HepG2 (cell line): ENCODE results near the gene MINDY1. TPM values are rescaled to one million over a fixed set of nuclear protein-coding genes. Genes with fewer than 3 reads are reported as not detected.
A peak's percentile ranks its signal among the peaks of the same experiment; 100 is the strongest.

ENCODE experiments used
- ATAC-seq: fragments of 200-7000 bp; cut with Tn5 transposase; 3 replicates; pipeline ENCODE4 v1.9.1; 2020; ENCODE audit warnings: mild to moderate bottlenecking, moderate library complexity
- BruUV-seq: library from RNA; stranded (reverse); fragments of 400-500 nt; replicated peaks from 2 replicates; lab custom pipeline; 2021; lab: Mats Ljungman, UMichigan
- CTCF ChIA-PET: fragments of 300-600 bp; formaldehyde crosslinking; extraction: SDS; loops from one replicate; lab custom pipeline; 2021; ENCODE audit warnings: low total read pairs, inconsistent platforms, low intra/inter-chr PET ratio; lab: Yijun Ruan, JAX
- POLR2A ChIA-PET: fragments of 350-600 bp; sonication (Branson Sonifier 250); formaldehyde crosslinking; loops from one replicate; lab custom pipeline; 2020; ENCODE audit warnings: antibody characterized with exemption, inconsistent platforms; lab: Yijun Ruan, JAX
- DNase-seq: peaks from one replicate; pipeline ENCODE4 v3.0.0-alpha.2; 2015; ENCODE audit warnings: low spot score
- FAIRE-seq: peaks from 3 replicates; lab custom pipeline; 2011; peaks lifted over from hg19 to GRCh38; lab: Jason Lieb, UNC
- H2AFZ ChIP-seq: one replicate; pipeline ENCODE4 v1.6.1; 2011; ENCODE audit warnings: low read length, inconsistent platforms
- H3K27ac ChIP-seq: fragments of 300-600 bp; 3 replicates; pipeline ENCODE4 v1.8.0; 2011; ENCODE audit warnings: mixed run types, mild to moderate bottlenecking, mixed read lengths, low read length, inconsistent platforms; ENCODE audit not compliant: insufficient read depth; ENCODE audit errors: extremely low read length
- H3K27me3 ChIP-seq, 2 experiments: fragments of 200-600 bp in 1 of 2; 2 replicates in 1 of 2; 3 replicates in 1 of 2; pipeline versions ENCODE4 v1.6.0 to v1.8.0; 2011; ENCODE audit warnings: low read length in 2 of 2, mild to moderate bottlenecking in 2 of 2, moderate library complexity in 2 of 2, inconsistent platforms in 1 of 2; ENCODE audit not compliant: insufficient read depth in 2 of 2, control insufficient read depth in 1 of 2
- H3K36me3 ChIP-seq, 2 experiments: fragments of 200-600 bp in 1 of 2; replicated peaks in 1 of 2; 2 replicates in 1 of 2; 3 replicates in 1 of 2; pipeline versions ENCODE4 v1.5.1 to v1.8.0; 2011; ENCODE audit warnings: low read length in 2 of 2, inconsistent platforms in 1 of 2; ENCODE audit not compliant: insufficient read depth in 2 of 2, control insufficient read depth in 1 of 2
- H3K4me1 ChIP-seq: 2 replicates; pipeline ENCODE4 v1.5.1; 2012; ENCODE audit warnings: low read length, inconsistent platforms; ENCODE audit not compliant: insufficient read depth
- H3K4me2 ChIP-seq: 2 replicates; pipeline ENCODE4 v1.6.0; 2011; ENCODE audit warnings: low read depth, low read length, inconsistent platforms
- H3K4me3 ChIP-seq, 3 experiments: fragments of 200-600 bp in 1 of 3; sonication (generic), shearing (Covaris generic) in 1 of 3; replicated peaks in 1 of 3; 2 replicates each; pipeline ENCODE4 v1.5.1; 2011 to 2016; ENCODE audit warnings: low read length in 3 of 3, inconsistent platforms in 2 of 3, low read depth in 2 of 3, mild to moderate bottlenecking in 2 of 3, control low read depth in 1 of 3, mixed read lengths in 1 of 3; ENCODE audit not compliant: insufficient read depth in 1 of 3
- H3K79me2 ChIP-seq: one replicate; pipeline ENCODE4 v1.6.1; 2011; ENCODE audit warnings: low read length, inconsistent platforms; ENCODE audit not compliant: insufficient read depth
- H3K9ac ChIP-seq: 2 replicates; pipeline ENCODE4 v1.6.0; 2011; ENCODE audit warnings: mild to moderate bottlenecking, low read depth, low read length, inconsistent platforms; ENCODE audit not compliant: insufficient read depth
- H3K9me3 ChIP-seq: 2 replicates; pipeline ENCODE4 v1.5.1; 2012; ENCODE audit warnings: mild to moderate bottlenecking, low read length
- H4K20me1 ChIP-seq: 2 replicates; pipeline ENCODE4 v1.6.0; 2011; ENCODE audit warnings: inconsistent platforms, mild to moderate bottlenecking, low read length, moderate library complexity; ENCODE audit not compliant: insufficient read depth
- ATF7 ChIP-seq, 2 experiments: fragments of 450-650 bp in 1 of 2; sonication (generic) in 1 of 2; formaldehyde crosslinking in 1 of 2; IDR thresholded peaks; 2 replicates each; pipeline versions ENCODE4 v1.4.0 to v1.6.1; 2016 to 2020; ENCODE audit warnings: antibody characterized with exemption in 1 of 2, mild to moderate bottlenecking in 1 of 2, missing genetic modification reagents in 1 of 2
- BRCA1 ChIP-seq: sonication (generic); formaldehyde crosslinking; IDR thresholded peaks from 2 replicates; pipeline ENCODE4 v1.4.0; 2020; ENCODE audit warnings: missing genetic modification reagents
- FOSL2 ChIP-seq: sonication (generic); formaldehyde crosslinking; IDR thresholded peaks from 2 replicates; pipeline ENCODE4 v1.4.0; 2020; ENCODE audit warnings: missing genetic modification reagents
- GTF2F1 ChIP-seq: fragments of 150-350 bp; IDR thresholded peaks from 2 replicates; pipeline ENCODE4 v1.6.1; 2014; ENCODE audit warnings: low read length
- SIX4 ChIP-seq: sonication (generic); formaldehyde crosslinking; IDR thresholded peaks from 2 replicates; pipeline ENCODE4 v1.4.0; 2020; ENCODE audit warnings: missing genetic modification reagents
- TBX3 ChIP-seq: fragments of 450-650 bp; IDR thresholded peaks from 2 replicates; pipeline ENCODE4 v1.6.1; 2017; ENCODE audit warnings: antibody characterized with exemption, mild to moderate bottlenecking, inconsistent platforms, borderline replicate concordance
- TEAD3 ChIP-seq: optimal IDR thresholded peaks from 2 replicates; pipeline ENCODE3; 2016; ENCODE audit warnings: borderline replicate concordance
- ZNF484 ChIP-seq: sonication (generic); formaldehyde crosslinking; IDR thresholded peaks from 2 replicates; pipeline ENCODE4 v1.5.1; 2020; ENCODE audit warnings: mild to moderate bottlenecking, low read depth, missing genetic modification reagents, borderline replicate concordance
- WGBS: methylation state at CpG from one replicate; pipeline ENCODE4 v1.1.6; 2017; ENCODE audit warnings: low lambda C conversion rate; 5-methylcytosine and 5-hydroxymethylcytosine counted together
- in situ Hi-C: cut with HindIII; loops from 2 replicates; pipeline ENCODE4 v1.10.0; 2017; ENCODE audit warnings: low pct_unique_long_range_greater_than_20kb; ENCODE audit not compliant: extremely low pct_ligation_motif_present
- intact Hi-C: fragments of 100-400 bp; cut with micrococcal nuclease; formaldehyde crosslinking; loops from one replicate; pipeline ENCODE4 v1.10.0; 2022; ENCODE audit not compliant: unreplicated experiment
- polyA plus RNA-seq, 8 experiments: library from polyadenylated mRNA; depleted of rRNA in 3 of 8; stranded (reverse) in 7 of 8; unstranded in 1 of 8; fragments of >200 nt; fragmentation: Illumina TruSeq in 4 of 8; extraction: Trizol in 4 of 8; gene quantifications; 2 replicates each; pipeline versions ENCODE4 v1.2.1 to v1.2.3, GENCODE V29; 2011 to 2016; ENCODE audit warnings: low read depth in 4 of 8, missing spikeins in 1 of 8, mixed read lengths in 1 of 8; ENCODE audit not compliant: insufficient read depth in 1 of 8
- total RNA-seq, 5 experiments: library from RNA; depleted of rRNA; stranded (reverse); fragments of >200 nt; fragmentation: Illumina TruSeq; extraction: Trizol; gene quantifications; 2 replicates each; pipeline ENCODE4 v1.2.3, GENCODE V29; 2016; ENCODE audit warnings: low read depth in 1 of 5
- TF ChIP-seq, protein P1 (sequence below): IDR thresholded peaks from 2 replicates; pipeline ENCODE4 v1.6.1; 2012; ENCODE audit warnings: inconsistent platforms
- TF ChIP-seq, protein P2 (sequence below): sonication (generic); formaldehyde crosslinking; IDR thresholded peaks from 2 replicates; pipeline ENCODE4 v1.4.0; 2020; ENCODE audit warnings: missing genetic modification reagents
- TF ChIP-seq, protein P3 (sequence below): sonication (generic); formaldehyde crosslinking; IDR thresholded peaks from 2 replicates; pipeline ENCODE4 v1.5.1; 2020; ENCODE audit warnings: mild to moderate bottlenecking, missing genetic modification reagents, moderate library complexity

Gene MINDY1
- total and polyA plus RNA-seq, 2 of the 13 experiments (the other 11 are each of a cell fraction or from before 2014, with no cell fraction given) = 11.1 to 15.0 TPM

DNA sequence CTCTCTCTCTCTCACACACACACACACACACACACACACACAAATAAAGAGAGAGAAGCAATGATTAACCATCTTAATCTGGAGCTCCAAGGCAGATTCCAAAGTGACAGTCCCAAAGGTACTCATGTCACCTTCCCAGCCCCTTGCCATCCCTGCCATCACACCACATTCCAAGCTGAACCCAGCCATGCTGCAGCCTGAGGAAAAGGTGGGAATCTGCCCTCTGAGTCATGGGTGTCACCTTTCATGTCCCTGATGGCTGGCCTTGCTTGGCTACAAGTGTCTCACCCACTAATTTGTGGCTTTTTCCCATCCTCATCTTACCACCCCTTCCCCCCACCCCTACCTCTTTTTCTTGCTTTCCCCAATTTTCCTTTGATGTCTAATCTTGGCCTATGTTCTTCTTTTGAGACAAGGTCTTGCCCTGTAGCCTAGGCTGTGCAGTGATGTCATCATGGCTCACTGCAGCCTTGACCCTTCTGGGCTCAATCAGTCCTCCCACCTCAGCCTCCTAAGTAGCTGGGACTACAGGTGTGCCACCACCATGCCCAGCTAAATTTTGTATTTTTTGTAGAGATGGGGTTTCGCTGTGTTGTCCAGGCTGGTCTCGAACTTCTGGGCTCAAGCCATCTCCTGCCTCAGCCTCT, 21.4 kb downstream of the MINDY1 start:
- no peak overlapping the region for H3K4me3 ChIP-seq
- WGBS = 100% methylated on average over 1 of the region's 2 CpGs
- H3K9ac ChIP-seq = no peak overlapping the region
- peaks cover 7 to 12% of the 10 kb centered on the region in 2 experiments; a peak in 2 of 5 replicates for H3K36me3 ChIP-seq
- no peaks in the 10 kb centered on the region for H3K27me3 ChIP-seq
- POLR2A ChIA-PET = interaction anchor here (0.8 to 2.4 kb wide), 4 partner anchors 11 to 269 kb away, joined by 3 to 10 read pairs (median 6); partner anchors contain the start of genes CERS2, MINDY1 and PSMD4
- intact Hi-C loops = no loop called here
- H3K79me2 ChIP-seq = peaks cover 2% of the 10 kb centered on the region
- no peak for ATAC-seq
- no peaks in the 10 kb centered on the region for H3K9me3 ChIP-seq
- BruUV-seq = no TSS peak
- no peaks in the 10 kb centered on the region for H4K20me1 ChIP-seq
- no peak for DNase-seq
- H3K27ac ChIP-seq = no peak overlapping the region
- H3K4me2 ChIP-seq = no peak overlapping the region
- in situ Hi-C loops = no loop called here
- CTCF ChIA-PET = no interaction called here
- no peak for FAIRE-seq
- H2AFZ ChIP-seq = no peak overlapping the region
- TF ChIP-seq ATF7 (IDR thresholded peaks at IDR 0.05) (peak; percentile 58; the same call in 1 of the 2 replicates), ATF7 (CRISPR knock-in tag; IDR thresholded peaks at IDR 0.05) (no peak), GTF2F1 (no peak), SIX4 (peak; percentile 57; the same call in 1 of the 2 replicates), FOSL2 (peak; percentile 73), TBX3 (0 out of 2 replicates have a peak, but pooled peaks have one; percentile 29), ZNF484 (no peak), BRCA1 (CRISPR knock-in tag) (no peak), TEAD3 (peak; percentile 62)
- TF ChIP-seq, protein P1, sequence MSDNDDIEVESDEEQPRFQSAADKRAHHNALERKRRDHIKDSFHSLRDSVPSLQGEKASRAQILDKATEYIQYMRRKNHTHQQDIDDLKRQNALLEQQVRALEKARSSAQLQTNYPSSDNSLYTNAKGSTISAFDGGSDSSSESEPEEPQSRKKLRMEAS = 0 out of 2 replicates have a peak, but pooled peaks have one; percentile 19
- TF ChIP-seq, protein P2, sequence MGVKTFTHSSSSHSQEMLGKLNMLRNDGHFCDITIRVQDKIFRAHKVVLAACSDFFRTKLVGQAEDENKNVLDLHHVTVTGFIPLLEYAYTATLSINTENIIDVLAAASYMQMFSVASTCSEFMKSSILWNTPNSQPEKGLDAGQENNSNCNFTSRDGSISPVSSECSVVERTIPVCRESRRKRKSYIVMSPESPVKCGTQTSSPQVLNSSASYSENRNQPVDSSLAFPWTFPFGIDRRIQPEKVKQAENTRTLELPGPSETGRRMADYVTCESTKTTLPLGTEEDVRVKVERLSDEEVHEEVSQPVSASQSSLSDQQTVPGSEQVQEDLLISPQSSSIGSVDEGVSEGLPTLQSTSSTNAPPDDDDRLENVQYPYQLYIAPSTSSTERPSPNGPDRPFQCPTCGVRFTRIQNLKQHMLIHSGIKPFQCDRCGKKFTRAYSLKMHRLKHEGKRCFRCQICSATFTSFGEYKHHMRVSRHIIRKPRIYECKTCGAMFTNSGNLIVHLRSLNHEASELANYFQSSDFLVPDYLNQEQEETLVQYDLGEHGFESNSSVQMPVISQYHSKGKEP (CRISPR knock-in tag) = no peak
- TF ChIP-seq, protein P3, sequence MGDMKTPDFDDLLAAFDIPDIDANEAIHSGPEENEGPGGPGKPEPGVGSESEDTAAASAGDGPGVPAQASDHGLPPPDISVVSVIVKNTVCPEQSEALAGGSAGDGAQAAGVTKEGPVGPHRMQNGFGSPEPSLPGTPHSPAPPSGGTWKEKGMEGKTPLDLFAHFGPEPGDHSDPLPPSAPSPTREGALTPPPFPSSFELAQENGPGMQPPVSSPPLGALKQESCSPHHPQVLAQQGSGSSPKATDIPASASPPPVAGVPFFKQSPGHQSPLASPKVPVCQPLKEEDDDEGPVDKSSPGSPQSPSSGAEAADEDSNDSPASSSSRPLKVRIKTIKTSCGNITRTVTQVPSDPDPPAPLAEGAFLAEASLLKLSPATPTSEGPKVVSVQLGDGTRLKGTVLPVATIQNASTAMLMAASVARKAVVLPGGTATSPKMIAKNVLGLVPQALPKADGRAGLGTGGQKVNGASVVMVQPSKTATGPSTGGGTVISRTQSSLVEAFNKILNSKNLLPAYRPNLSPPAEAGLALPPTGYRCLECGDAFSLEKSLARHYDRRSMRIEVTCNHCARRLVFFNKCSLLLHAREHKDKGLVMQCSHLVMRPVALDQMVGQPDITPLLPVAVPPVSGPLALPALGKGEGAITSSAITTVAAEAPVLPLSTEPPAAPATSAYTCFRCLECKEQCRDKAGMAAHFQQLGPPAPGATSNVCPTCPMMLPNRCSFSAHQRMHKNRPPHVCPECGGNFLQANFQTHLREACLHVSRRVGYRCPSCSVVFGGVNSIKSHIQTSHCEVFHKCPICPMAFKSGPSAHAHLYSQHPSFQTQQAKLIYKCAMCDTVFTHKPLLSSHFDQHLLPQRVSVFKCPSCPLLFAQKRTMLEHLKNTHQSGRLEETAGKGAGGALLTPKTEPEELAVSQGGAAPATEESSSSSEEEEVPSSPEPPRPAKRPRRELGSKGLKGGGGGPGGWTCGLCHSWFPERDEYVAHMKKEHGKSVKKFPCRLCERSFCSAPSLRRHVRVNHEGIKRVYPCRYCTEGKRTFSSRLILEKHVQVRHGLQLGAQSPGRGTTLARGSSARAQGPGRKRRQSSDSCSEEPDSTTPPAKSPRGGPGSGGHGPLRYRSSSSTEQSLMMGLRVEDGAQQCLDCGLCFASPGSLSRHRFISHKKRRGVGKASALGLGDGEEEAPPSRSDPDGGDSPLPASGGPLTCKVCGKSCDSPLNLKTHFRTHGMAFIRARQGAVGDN (CRISPR knock-in tag) = peak; percentile 22; the same call in 1 of the 2 replicates
- peaks cover 44% of the 10 kb centered on the region for H3K4me1 ChIP-seq
